H1 (cell line): ENCODE measurements around the gene TMEM254. TPM values are rescaled to one million over a fixed set of nuclear protein-coding genes. Genes with fewer than 3 reads are reported as not detected.

Source experiments
- CTCF ChIA-PET: fragments of 300-600 bp; sonication (Branson Sonifier 250); formaldehyde crosslinking; loops from one replicate; lab custom pipeline; 2021; ENCODE audit not compliant: partially characterized antibody; lab: Charles Lee
- POLR2A ChIA-PET: fragments of 300-600 bp; sonication (Branson Sonifier 250); formaldehyde crosslinking; loops from one replicate; lab custom pipeline; 2021; ENCODE audit warnings: inconsistent platforms; ENCODE audit not compliant: partially characterized antibody; lab: Charles Lee
- DNase-seq, 2 experiments: peaks; one replicate each; pipeline versions ENCODE4 v3.0.0 to v3.0.0-alpha.2; 2010 to 2022; ENCODE audit warnings: low spot score in 2 of 2, low read depth in 1 of 2, mixed read lengths in 1 of 2
- FAIRE-seq: peaks from 2 replicates; lab custom pipeline; 2011; peaks lifted over from hg19 to GRCh38; lab: Jason Lieb, UNC
- H2AFZ ChIP-seq: 2 replicates; pipeline ENCODE4 v1.8.1; 2012; ENCODE audit warnings: low read length, inconsistent platforms
- H2AK5ac ChIP-seq: 2 replicates; pipeline ENCODE4 v1.6.1; 2013; ENCODE audit warnings: low read depth, low read length
- H2BK120ac ChIP-seq: replicated peaks from 2 replicates; pipeline ENCODE3; 2013; ENCODE audit warnings: low read depth, low read length, inconsistent platforms
- H2BK12ac ChIP-seq: 2 replicates; pipeline ENCODE4 v1.6.1; 2013; ENCODE audit warnings: low read depth, low read length
- H2BK15ac ChIP-seq: 2 replicates; pipeline ENCODE4 v1.6.1; 2013; ENCODE audit warnings: low read length
- H2BK20ac ChIP-seq: 2 replicates; pipeline ENCODE4 v1.6.1; 2013; ENCODE audit warnings: low read length
- H2BK5ac ChIP-seq: 2 replicates; pipeline ENCODE4 v1.6.1; 2013; ENCODE audit warnings: low read depth, low read length
- H3K14ac ChIP-seq: 2 replicates; pipeline ENCODE4 v1.6.1; 2013; ENCODE audit warnings: inconsistent platforms; ENCODE audit not compliant: insufficient read length
- H3K18ac ChIP-seq: 2 replicates; pipeline ENCODE4 v1.6.1; 2013; ENCODE audit warnings: low read length; ENCODE audit errors: extremely low read depth
- H3K23ac ChIP-seq: 2 replicates; pipeline ENCODE4 v1.6.1; 2013; ENCODE audit warnings: inconsistent platforms; ENCODE audit not compliant: insufficient read length
- H3K23me2 ChIP-seq: 2 replicates; pipeline ENCODE4 v1.6.1; 2013; ENCODE audit warnings: low read depth, low read length
- H3K27ac ChIP-seq: 2 replicates; pipeline ENCODE4 v1.6.1; 2011; ENCODE audit warnings: low read depth, low read length, inconsistent platforms
- H3K27me3 ChIP-seq, 4 experiments: replicated peaks in 1 of 4; 1 replicate in 1 of 4; 2 replicates in 3 of 4; pipeline versions ENCODE4 v1.6.1 to v1.8.1; 2011 to 2013; ENCODE audit warnings: low read length in 3 of 4, mild to moderate bottlenecking in 3 of 4, inconsistent platforms in 2 of 4, mixed read lengths in 2 of 4, moderate library complexity in 1 of 4; ENCODE audit not compliant: control insufficient read depth in 3 of 4, insufficient read depth in 3 of 4; ENCODE audit errors: extremely low read depth in 1 of 4
- H3K36me3 ChIP-seq, 4 experiments: 2 replicates each; pipeline versions ENCODE4 v1.6.1 to v1.8.1; 2011 to 2013; ENCODE audit warnings: mild to moderate bottlenecking in 4 of 4, low read length in 3 of 4, moderate library complexity in 2 of 4, control low read depth in 1 of 4, inconsistent platforms in 1 of 4; ENCODE audit not compliant: insufficient read depth in 4 of 4, control insufficient read depth in 2 of 4
- H3K4ac ChIP-seq: replicated peaks from 2 replicates; pipeline ENCODE3; 2013; ENCODE audit warnings: low read length, low read depth, mixed read lengths, inconsistent platforms; ENCODE audit not compliant: insufficient read length
- H3K4me1 ChIP-seq, 4 experiments: replicated peaks in 1 of 4; 1 replicate in 1 of 4; 2 replicates in 3 of 4; pipeline versions ENCODE4 v1.6.1 to v1.8.1; 2011 to 2013; ENCODE audit warnings: low read length in 3 of 4, inconsistent platforms in 2 of 4, mixed read lengths in 1 of 4; ENCODE audit not compliant: insufficient read depth in 4 of 4, control insufficient read depth in 3 of 4
- H3K4me2 ChIP-seq, 2 experiments: 2 replicates each; pipeline versions ENCODE4 v1.6.1 to v1.8.1; 2011 to 2013; ENCODE audit warnings: low read depth in 2 of 2, low read length in 2 of 2, control low read depth in 1 of 2, inconsistent platforms in 1 of 2, mild to moderate bottlenecking in 1 of 2; ENCODE audit not compliant: insufficient read depth in 1 of 2
- H3K4me3 ChIP-seq, 4 experiments: fragments of 200-600, 300-600 bp in 1 of 4; sonication (generic), shearing (Covaris generic), sonication (Bioruptor Twin) in 1 of 4; 2 replicates each; pipeline versions ENCODE4 v1.5.1 to v1.8.1; 2011 to 2016; ENCODE audit warnings: low read length in 4 of 4, low read depth in 3 of 4, control low read depth in 2 of 4, inconsistent platforms in 2 of 4, mild to moderate bottlenecking in 2 of 4, mixed read lengths in 1 of 4, moderate library complexity in 1 of 4; ENCODE audit not compliant: insufficient read depth in 2 of 4; ENCODE audit errors: extremely low read depth in 1 of 4
- H3K56ac ChIP-seq: replicated peaks from 2 replicates; pipeline ENCODE3; 2013; ENCODE audit warnings: low read depth, mild to moderate bottlenecking, mixed read lengths, low read length, inconsistent platforms; ENCODE audit not compliant: insufficient read length
- H3K79me1 ChIP-seq: 2 replicates; pipeline ENCODE4 v1.6.1; 2013; ENCODE audit warnings: low read depth, low read length, control low read depth
- H3K79me2 ChIP-seq, 2 experiments: 2 replicates each; pipeline versions ENCODE4 v1.6.1 to v1.8.1; 2012 to 2013; ENCODE audit warnings: low read length in 2 of 2, mild to moderate bottlenecking in 2 of 2, inconsistent platforms in 1 of 2; ENCODE audit not compliant: insufficient read depth in 2 of 2, control insufficient read depth in 1 of 2
- H3K9ac ChIP-seq, 4 experiments: replicated peaks in 1 of 4; 1 replicate in 1 of 4; 2 replicates in 3 of 4; pipeline versions ENCODE4 v1.6.1 to v1.8.1; 2011 to 2013; ENCODE audit warnings: low read depth in 3 of 4, low read length in 3 of 4, control low read depth in 2 of 4, mild to moderate bottlenecking in 2 of 4, moderate library complexity in 2 of 4, inconsistent platforms in 1 of 4; ENCODE audit errors: extremely low read depth in 1 of 4
- H3K9me3 ChIP-seq, 2 experiments: 2 replicates each; pipeline versions ENCODE4 v1.6.1 to v1.8.1; 2012 to 2013; ENCODE audit warnings: mild to moderate bottlenecking in 2 of 2, moderate library complexity in 2 of 2, control low read depth in 1 of 2, inconsistent platforms in 1 of 2, low read depth in 1 of 2, low read length in 1 of 2, mixed read lengths in 1 of 2; ENCODE audit not compliant: insufficient read depth in 2 of 2
- H4K20me1 ChIP-seq, 2 experiments: replicated peaks in 1 of 2; 2 replicates each; pipeline versions ENCODE3 to v1.8.1; 2011 to 2013; ENCODE audit warnings: inconsistent platforms in 2 of 2, low read length in 2 of 2, mild to moderate bottlenecking in 1 of 2; ENCODE audit not compliant: insufficient read depth in 2 of 2, control insufficient read depth in 1 of 2
- H4K5ac ChIP-seq: 2 replicates; pipeline ENCODE4 v1.6.1; 2013; ENCODE audit warnings: low read length, low read depth, mixed read lengths, inconsistent platforms; ENCODE audit not compliant: insufficient read length
- H4K8ac ChIP-seq: 2 replicates; pipeline ENCODE4 v1.8.0; 2013; ENCODE audit warnings: mild to moderate bottlenecking, moderate library complexity, low read length, inconsistent platforms; ENCODE audit not compliant: insufficient read depth; ENCODE audit errors: extremely low read depth
- H4K91ac ChIP-seq: replicated peaks from 2 replicates; pipeline ENCODE3; 2013; ENCODE audit warnings: low read length, mixed read lengths, inconsistent platforms; ENCODE audit not compliant: insufficient read length
- WGBS, 2 experiments: shearing (Covaris generic) in 1 of 2; methylation state at CpG; one replicate each; pipeline versions ENCODE4 v1.1.6 to v1.1.7; 2013 to 2015; ENCODE audit warnings: low lambda C conversion rate in 2 of 2, mixed read lengths in 2 of 2, inconsistent platforms in 1 of 2, low coverage in 1 of 2, missing lambda C conversion rate in 1 of 2; ENCODE audit not compliant: insufficient replicate concordance in 2 of 2, insufficient coverage in 1 of 2, insufficient read length in 1 of 2; ENCODE audit errors: extremely low coverage in 1 of 2, missing lambda C conversion rate in 1 of 2; 5-methylcytosine and 5-hydroxymethylcytosine counted together
- polyA plus RNA-seq, 7 experiments: library from polyadenylated mRNA; depleted of rRNA in 3 of 7; stranded (reverse) in 5 of 7; unstranded in 2 of 7; fragments of >200 nt in 5 of 7; fragments of 200-250 nt in 2 of 7; gene quantifications; 1 replicate in 5 of 7; 2 replicates in 1 of 7; 4 replicates in 1 of 7; pipeline versions ENCODE4 v1.2.1 to v1.2.3, GENCODE V29; 2011 to 2013; ENCODE audit warnings: missing spikeins in 2 of 7, mixed read lengths in 2 of 7
- total RNA-seq: library from RNA; stranded (reverse); fragmentation: NEBNext Ultra II Directional; extraction: Animal tissue kit (Norgen Biotek cat#: 25700); gene quantifications from 2 replicates; pipeline ENCODE4 v1.2.1, GENCODE V29; 2021

TMEM254 gene
- total and polyA plus RNA-seq, 2 of the 8 experiments (the other 6 are each of a cell fraction or from before 2014, with no cell fraction given), result 26.9 to 61.2 TPM

DNA sequence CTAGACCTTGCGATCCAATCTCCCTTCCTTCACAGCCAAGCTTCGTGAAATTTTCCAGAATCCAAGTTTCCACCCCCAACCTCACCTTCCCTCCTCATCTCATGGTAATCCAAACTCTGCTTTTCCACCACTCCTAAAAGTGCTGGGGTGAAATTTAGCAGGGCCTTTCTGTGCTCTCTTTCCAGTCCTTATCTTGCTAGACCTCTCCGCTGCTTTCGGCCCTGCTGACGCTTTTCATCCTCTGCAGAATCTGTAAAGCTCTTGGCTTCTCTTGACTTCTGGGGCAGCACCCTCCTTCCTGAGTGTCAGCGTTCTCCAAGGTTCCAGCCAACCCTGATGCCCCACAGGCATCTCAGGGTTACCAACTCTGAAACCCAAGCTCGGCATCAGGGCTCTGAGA lies 61.8 kb downstream of the TMEM254 start:
- DNase-seq (no peak), FAIRE-seq (no peak)
- Histone ChIP-seq H3K79me1 (no peaks in the 10 kb centered on the region), H3K4me2 (no peak overlapping the region), H4K5ac (no peak overlapping the region), H4K20me1 (no peaks in the 10 kb centered on the region), H2BK15ac (no peak overlapping the region), H2BK5ac (no peak overlapping the region), H3K14ac (no peak overlapping the region), H3K9ac (no peak overlapping the region), H3K4me1 (peaks cover 0 to 5% (median 3%) of the 10 kb centered on the region in 4 experiments; a peak in 3 of 7 replicates), H3K27me3 (no peaks in the 10 kb centered on the region), H3K18ac (no peak overlapping the region), H3K9me3 (no peaks in the 10 kb centered on the region), H2BK20ac (no peak overlapping the region), H4K91ac (no peak overlapping the region), H3K4me3 (no peak overlapping the region), H3K4ac (no peak overlapping the region), H2BK12ac (no peak overlapping the region), H2BK120ac (no peak overlapping the region), H4K8ac (no peak overlapping the region), H2AFZ (no peak overlapping the region), H2AK5ac (no peak overlapping the region), H3K23ac (no peak overlapping the region), H3K56ac (no peak overlapping the region), H3K36me3 (no peaks in the 10 kb centered on the region), H3K23me2 (no peaks in the 10 kb centered on the region), H3K27ac (no peak overlapping the region), H3K79me2 (no peaks in the 10 kb centered on the region)
- 94% methylated on average over 7 of the region's 7 CpGs; no CpG with 5 or more reads in 1 of the 2 experiments for WGBS, 2 experiments
- ChIA-PET CTCF (interaction anchor here (0.8 to 1.1 kb wide), 3 partner anchors 82 to 92 kb away, joined by 3 read pairs; no protein-coding TSS in a partner anchor), POLR2A (no interaction called here)
